HG02973 (cell line): ENCODE data around the gene BPIFB1.

Source experiments
- ATAC-seq: cut with Tn5 transposase; IDR thresholded peaks from one replicate; pipeline ENCODE4 v1.9.1; 2021; ENCODE audit warnings: moderate library complexity; ENCODE audit not compliant: unreplicated experiment

Gene BPIFB1

DNA sequence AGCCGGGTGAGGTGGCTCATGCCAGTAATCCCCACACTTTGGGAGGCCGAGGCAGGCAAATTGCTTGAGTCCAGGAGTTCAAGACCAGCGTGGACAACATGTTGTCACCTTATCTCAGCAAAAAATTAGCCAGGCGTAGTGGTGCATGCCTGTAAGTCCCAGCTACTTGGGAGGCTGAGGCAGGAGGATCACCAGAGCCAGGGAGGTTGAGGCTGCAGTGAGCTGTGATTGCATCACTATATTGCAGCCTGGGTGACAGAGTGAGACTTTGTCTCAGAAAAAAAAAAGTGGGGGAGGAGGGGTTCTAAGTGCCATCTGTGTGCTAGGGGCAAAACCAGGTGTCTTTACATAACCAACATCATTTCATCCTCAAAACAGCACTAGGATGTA lies 70.0 kb downstream of the BPIFB1 start:
- ATAC-seq: no peak
